ENCODE results near the gene PNMA6E.

GRCh38 chrX:153421856-153422255 lies 20.7 kb upstream of the PNMA6E start:
- no peak for TF ChIP-seq CTCF (IDR thresholded peaks at IDR 0.05)
- TF ChIP-seq EZH2 (IDR thresholded peaks at IDR 0.05; ENCODE audit: borderline replicate concordance, insufficient read depth, low read depth, low read length, poor library complexity, severe bottlenecking), result no peak

Measured in B cell (primary cell).